ENCODE data around the gene USP7. TPM values are rescaled to one million over a fixed set of nuclear protein-coding genes. Genes with fewer than 3 reads are reported as not detected.
A peak's percentile ranks its signal among the peaks of the same experiment; 100 is the strongest.

USP7 gene
- total and polyA plus RNA-seq, 3 experiments from 2014 or later, result 12.6 to 192 (median 189) TPM

DNA sequence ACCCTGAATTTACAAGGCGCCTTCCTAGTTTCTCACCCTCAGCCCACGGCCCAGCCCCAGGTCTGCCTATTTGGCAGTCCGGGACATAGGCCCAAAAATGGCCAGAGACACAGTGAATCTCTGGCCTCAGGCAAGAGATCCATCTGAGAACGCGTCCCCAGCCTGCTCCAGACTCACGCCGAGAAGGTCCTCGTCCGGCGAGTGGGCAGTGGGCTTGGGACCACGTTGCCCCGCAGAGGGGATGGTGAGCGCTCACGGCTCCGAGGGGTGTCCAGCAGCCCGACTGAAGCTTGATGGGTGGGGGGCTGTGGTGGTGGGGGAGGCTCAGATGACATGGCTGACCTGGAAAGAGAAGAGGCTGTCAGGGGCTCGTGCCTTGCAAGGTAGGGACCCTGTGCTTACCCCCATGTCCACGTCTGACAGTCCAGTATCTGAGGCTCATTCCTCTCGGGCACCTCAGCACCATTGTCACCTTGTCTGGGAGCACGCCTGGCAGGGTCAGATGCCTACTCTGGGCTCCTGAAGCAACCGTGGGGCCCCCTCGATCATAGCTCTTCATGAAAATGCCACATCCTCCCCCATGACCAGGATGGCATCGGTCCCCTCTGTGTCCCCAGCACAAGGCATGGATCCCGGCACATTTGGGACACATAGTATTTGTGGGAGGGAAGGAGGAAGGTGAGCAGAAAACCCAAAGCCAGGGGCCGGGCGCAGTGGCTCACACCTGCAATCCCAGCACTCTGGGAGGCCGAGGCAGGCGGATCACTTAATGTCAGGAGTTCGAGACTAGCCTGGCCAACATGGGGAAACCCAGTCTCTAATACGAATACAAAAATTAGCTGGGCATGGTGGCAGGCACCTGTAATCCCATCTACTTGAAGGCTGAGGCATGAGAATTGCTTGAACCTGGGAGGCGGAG lies 104.5 kb downstream of the USP7 start:
- H3K36me3 Mint-ChIP-seq, result peaks cover 0 to 47% (median 7%) of the 10 kb centered on the region in 3 donors
- H3K27ac Mint-ChIP-seq, result peak overlapping the region in 3 of 8 donors; percentile 3 to 50 (median 46)
- CTCF ChIA-PET, result interaction anchor here (1.3 to 1.6 kb wide), 3 partner anchors 9 to 21 kb away, joined by 4 to 9 read pairs (median 4); partner anchors contain the start of gene CARHSP1

DNA sequence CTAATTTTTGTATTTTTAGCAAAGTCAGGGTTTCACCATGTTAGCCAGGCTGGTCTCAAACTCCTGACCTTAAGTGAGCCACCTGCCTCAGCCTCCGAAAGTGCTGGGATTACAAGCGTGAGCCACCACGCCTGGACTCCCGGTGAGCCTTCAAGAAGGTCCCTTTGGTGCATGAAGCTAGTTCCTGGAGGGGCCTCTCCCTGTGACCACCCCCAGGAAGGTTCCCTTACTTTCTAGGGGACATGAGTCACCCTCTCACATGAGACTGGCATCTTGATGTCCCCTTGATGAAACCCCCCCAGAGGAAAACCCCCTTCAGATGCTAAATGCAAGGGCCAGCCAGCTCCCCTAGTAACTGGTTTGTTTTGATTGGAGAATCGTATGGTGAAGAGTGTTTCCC lies 107.7 kb downstream of the USP7 start:
- H3K27me3 ChIP-seq (ENCODE audit: insufficient read depth, low read length, poor library complexity, severe bottlenecking), result no peaks in the 10 kb centered on the region
- no peaks in the 10 kb centered on the region for H3K4me1 ChIP-seq (ENCODE audit: insufficient read depth, low read length)
- no peaks in the 10 kb centered on the region for H3K36me3 ChIP-seq (ENCODE audit: insufficient read depth, low read length)
- POLR2A ChIA-PET, result interaction anchor here (1.3 kb wide), 1 partner anchor 13 kb away, joined by 4 read pairs; the partner anchor contains the start of gene CARHSP1
- CTCF ChIA-PET, result interaction anchor here (1.4 kb wide), 2 partner anchors 13 to 24 kb away, joined by 3 to 5 read pairs; partner anchors contain the start of gene CARHSP1
- H3K9me3 ChIP-seq (ENCODE audit: low read length), result no peaks in the 10 kb centered on the region
- Mint-ChIP-seq H3K9me3 (no peaks in the 10 kb centered on the region), H3K4me3 (no peak overlapping the region), H3K27me3 (no peaks in the 10 kb centered on the region), H3K4me1 (peaks cover 13 to 41% (median 27%) of the 10 kb centered on the region in 3 donors), H3K36me3 (peaks cover 0 to 66% (median 7%) of the 10 kb centered on the region in 3 donors), H3K27ac (peak overlapping the region in 6 of 8 donors; percentile 17 to 85 (median 62))
- H3K4me3 ChIP-seq (ENCODE audit: low read length), result no peak overlapping the region
- DNase-seq, result no peak
- no peak overlapping the region for H3K27ac ChIP-seq (ENCODE audit: low read depth, low read length)

More for the DNA sequence above, 104.5 kb downstream of the USP7 start:
- no peak for DNase-seq
- Mint-ChIP-seq H3K4me1 (peaks cover 23 to 44% (median 28%) of the 10 kb centered on the region in 3 donors), H3K27me3 (no peaks in the 10 kb centered on the region), H3K9me3 (no peaks in the 10 kb centered on the region), H3K4me3 (no peak overlapping the region)
- POLR2A ChIA-PET, result no interaction called here
- Histone ChIP-seq H3K36me3 (ENCODE audit: insufficient read depth, low read length) (peaks cover 4% of the 10 kb centered on the region), H3K4me3 (ENCODE audit: low read length) (no peak overlapping the region), H3K27ac (ENCODE audit: low read depth, low read length) (no peak overlapping the region), H3K9me3 (ENCODE audit: low read length) (no peaks in the 10 kb centered on the region), H3K27me3 (ENCODE audit: insufficient read depth, low read length, poor library complexity, severe bottlenecking) (no peaks in the 10 kb centered on the region), H3K4me1 (ENCODE audit: insufficient read depth, low read length) (peaks cover 4% of the 10 kb centered on the region)

DNA sequence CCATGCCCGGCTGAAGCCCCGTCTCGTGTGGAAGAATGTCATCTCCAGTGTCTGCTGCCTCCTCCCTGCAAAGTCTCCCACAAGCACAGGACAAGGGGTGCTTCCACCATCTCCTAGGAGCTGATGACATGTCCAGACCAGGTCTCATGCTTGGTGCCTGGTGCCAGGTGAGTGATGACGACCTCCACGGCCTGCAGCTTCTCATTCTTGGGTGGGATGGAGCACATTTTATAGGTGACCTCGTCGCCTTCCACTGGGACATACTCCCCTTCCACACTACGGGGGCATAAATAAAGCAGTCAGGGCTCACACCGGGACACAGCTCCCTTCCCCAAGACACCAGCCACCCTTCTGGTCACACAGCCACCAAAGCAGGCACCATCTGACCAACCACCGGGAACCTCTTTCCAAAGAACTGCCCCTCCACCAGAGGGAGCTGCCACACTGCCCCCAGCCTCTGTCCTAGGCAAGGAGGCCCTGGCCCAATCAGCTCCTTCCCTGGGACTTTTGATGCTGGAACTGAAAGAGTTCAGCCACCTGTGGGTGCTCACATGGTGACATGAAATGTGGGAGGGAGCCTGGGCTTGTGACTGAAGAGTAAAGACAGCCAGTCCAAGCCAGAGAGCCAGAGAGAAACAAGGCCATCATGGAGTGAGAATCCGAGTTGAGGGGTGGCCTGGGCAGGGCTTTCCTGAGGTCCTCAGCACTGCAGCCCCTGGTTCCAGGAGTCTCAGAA lies 108.5 kb downstream of the USP7 start:
- H3K27me3 Mint-ChIP-seq, result peaks cover 0 to 1% of the 10 kb centered on the region in 2 donors
- no peak overlapping the region for H3K4me3 ChIP-seq (ENCODE audit: low read length)
- POLR2A ChIA-PET, result interaction anchor here (0.9 kb wide), 1 partner anchor 14 kb away, joined by 4 read pairs; the partner anchor contains the start of gene CARHSP1

DNA sequence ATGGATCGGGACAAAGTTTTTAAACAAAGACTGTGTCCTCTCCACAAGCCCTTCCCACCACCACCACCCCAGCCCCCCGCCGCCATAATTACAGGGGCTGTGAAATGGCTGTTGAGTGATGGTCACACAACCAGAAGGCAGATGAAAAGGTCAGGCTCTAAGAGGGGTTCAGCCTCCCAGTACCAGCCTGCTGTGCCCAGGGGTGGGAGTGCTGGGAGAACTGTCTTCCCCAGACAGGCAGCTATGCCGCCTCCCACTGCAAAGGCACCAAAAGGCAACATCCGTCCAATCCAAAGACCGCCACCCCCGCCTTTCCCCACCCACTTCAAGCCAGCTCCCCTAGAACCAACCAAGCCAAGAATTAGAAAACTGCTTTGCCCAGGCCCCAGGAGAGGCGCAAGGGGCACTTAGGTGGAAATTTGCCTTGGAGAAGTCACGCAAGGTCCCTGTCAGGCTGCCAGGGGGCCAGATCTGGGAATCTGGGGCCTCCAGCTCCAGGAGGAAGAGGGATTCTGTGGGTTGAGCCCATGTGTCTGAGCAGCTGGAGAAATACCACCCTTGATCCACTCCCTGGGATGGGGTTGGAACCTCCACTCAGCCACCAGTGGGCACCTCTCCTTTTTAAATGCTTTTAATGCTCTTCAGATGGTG lies 109.3 kb downstream of the USP7 start:
- peak in 1 of 5 donors; percentile 11 for DNase-seq

More for the DNA sequence above, 108.5 kb downstream of the USP7 start:
- H3K27ac ChIP-seq (ENCODE audit: low read depth, low read length), result no peak overlapping the region
- H3K9me3 ChIP-seq (ENCODE audit: low read length), result no peaks in the 10 kb centered on the region
- CTCF ChIA-PET, result interaction anchor here (1.4 to 1.7 kb wide), 3 partner anchors 14 to 25 kb away, joined by 3 to 6 read pairs (median 5); partner anchors contain the start of gene CARHSP1
- DNase-seq, result no peak
- H3K27ac Mint-ChIP-seq, result peak overlapping the region in 3 of 8 donors; percentile 65 to 75 (median 72)
- H3K36me3 Mint-ChIP-seq, result peaks cover 0 to 72% (median 7%) of the 10 kb centered on the region in 3 donors
- H3K9me3 Mint-ChIP-seq, result no peaks in the 10 kb centered on the region
- no peaks in the 10 kb centered on the region for H3K27me3 ChIP-seq (ENCODE audit: insufficient read depth, low read length, poor library complexity, severe bottlenecking)
- peaks cover 20 to 48% (median 33%) of the 10 kb centered on the region in 3 donors for H3K4me1 Mint-ChIP-seq
- peak overlapping the region in 1 of 7 donors; percentile 26 for H3K4me3 Mint-ChIP-seq
- H3K36me3 ChIP-seq (ENCODE audit: insufficient read depth, low read length), result no peaks in the 10 kb centered on the region
- H3K4me1 ChIP-seq (ENCODE audit: insufficient read depth, low read length), result no peaks in the 10 kb centered on the region

DNA sequence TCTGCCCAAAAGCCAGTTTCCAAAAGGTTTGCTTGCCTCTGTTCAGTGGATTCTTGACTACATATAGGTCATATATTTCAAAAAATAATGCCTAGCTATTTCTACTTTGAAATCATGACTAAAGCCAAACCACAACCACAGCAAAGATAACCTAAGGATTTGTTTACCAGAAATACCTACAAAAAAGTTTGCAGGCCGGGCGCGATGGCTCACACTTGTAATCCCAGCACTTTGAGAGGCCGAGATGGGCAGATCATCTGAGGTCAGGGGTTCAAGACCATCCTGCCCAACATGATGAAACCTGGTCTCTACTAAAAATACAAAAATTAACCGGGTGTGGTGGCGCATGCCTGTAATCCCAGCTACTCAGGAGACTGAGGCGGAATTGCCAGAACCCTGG lies 110.1 kb downstream of the USP7 start:
- Histone ChIP-seq H3K4me1 (ENCODE audit: insufficient read depth, low read length) (no peaks in the 10 kb centered on the region), H3K4me3 (ENCODE audit: low read length) (no peak overlapping the region), H3K9me3 (ENCODE audit: low read length) (no peaks in the 10 kb centered on the region), H3K27ac (ENCODE audit: low read depth, low read length) (no peak overlapping the region), H3K27me3 (ENCODE audit: insufficient read depth, low read length, poor library complexity, severe bottlenecking) (no peaks in the 10 kb centered on the region), H3K36me3 (ENCODE audit: insufficient read depth, low read length) (no peaks in the 10 kb centered on the region)
- Mint-ChIP-seq H3K27me3 (peaks cover 0 to 1% of the 10 kb centered on the region in 2 donors), H3K9me3 (no peaks in the 10 kb centered on the region), H3K27ac (peak overlapping the region in 4 of 8 donors; percentile 32 to 68 (median 48)), H3K36me3 (peaks cover 0 to 78% (median 10%) of the 10 kb centered on the region in 3 donors), H3K4me3 (no peak overlapping the region), H3K4me1 (peaks cover 23 to 46% (median 34%) of the 10 kb centered on the region in 3 donors)
- no peak for DNase-seq
- ChIA-PET POLR2A (no interaction called here), CTCF (interaction anchor here (1.5 to 1.7 kb wide), 2 partner anchors 23 to 27 kb away, joined by 3 to 6 read pairs; no protein-coding TSS in a partner anchor)

More for the DNA sequence above, 109.3 kb downstream of the USP7 start:
- Mint-ChIP-seq H3K27ac (peak overlapping the region in 3 of 8 donors; percentile 58 to 91 (median 75)), H3K4me1 (peaks cover 20 to 49% (median 34%) of the 10 kb centered on the region in 3 donors), H3K4me3 (no peak overlapping the region), H3K27me3 (peaks cover 0 to 1% of the 10 kb centered on the region in 2 donors), H3K9me3 (no peaks in the 10 kb centered on the region), H3K36me3 (peaks cover 0 to 78% (median 10%) of the 10 kb centered on the region in 3 donors)
- H3K9me3 ChIP-seq (ENCODE audit: low read length), result no peaks in the 10 kb centered on the region
- H3K36me3 ChIP-seq (ENCODE audit: insufficient read depth, low read length), result no peaks in the 10 kb centered on the region
- H3K4me3 ChIP-seq (ENCODE audit: low read length), result no peak overlapping the region
- H3K27ac ChIP-seq (ENCODE audit: low read depth, low read length), result no peak overlapping the region
- H3K27me3 ChIP-seq (ENCODE audit: insufficient read depth, low read length, poor library complexity, severe bottlenecking), result no peaks in the 10 kb centered on the region
- ChIA-PET CTCF (interaction anchor here (1.4 to 1.7 kb wide), 2 partner anchors 14 to 26 kb away, joined by 3 to 6 read pairs; partner anchors contain the start of gene CARHSP1), POLR2A (interaction anchor here (0.9 kb wide), 1 partner anchor 15 kb away, joined by 4 read pairs; the partner anchor contains the start of gene CARHSP1)
- no peaks in the 10 kb centered on the region for H3K4me1 ChIP-seq (ENCODE audit: insufficient read depth, low read length)

DNA sequence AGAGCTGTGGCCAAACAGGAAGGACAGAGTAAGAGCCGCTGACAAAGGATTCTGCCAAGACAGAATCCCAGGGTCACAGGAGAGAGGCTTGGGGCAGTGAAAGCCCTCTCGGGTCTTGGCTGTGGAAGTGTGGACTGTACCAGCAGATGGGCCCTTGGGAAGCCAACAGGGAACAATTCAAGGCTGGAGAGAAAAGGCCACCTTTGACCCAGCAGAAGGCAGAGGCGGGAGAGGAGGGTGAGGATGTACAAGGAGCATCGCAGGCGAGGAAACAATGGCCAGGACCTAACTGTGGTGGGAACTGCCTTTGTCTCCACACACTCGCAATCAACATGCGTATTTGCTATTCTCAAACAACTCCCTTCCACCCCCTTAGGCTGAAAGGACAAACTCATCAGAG lies 110.6 kb downstream of the USP7 start:
- Mint-ChIP-seq H3K36me3 (peaks cover 0 to 79% (median 10%) of the 10 kb centered on the region in 3 donors), H3K27me3 (peaks cover 0 to 1% of the 10 kb centered on the region in 2 donors), H3K27ac (peak overlapping the region in 3 of 8 donors; percentile 27 to 37 (median 29)), H3K9me3 (no peaks in the 10 kb centered on the region), H3K4me3 (no peak overlapping the region), H3K4me1 (peaks cover 23 to 45% (median 34%) of the 10 kb centered on the region in 3 donors)
- CTCF ChIA-PET, result interaction anchor here (1.5 kb wide), 1 partner anchor 22 kb away, joined by 3 read pairs; no protein-coding TSS in a partner anchor
- no peaks in the 10 kb centered on the region for H3K36me3 ChIP-seq (ENCODE audit: insufficient read depth, low read length)
- POLR2A ChIA-PET, result no interaction called here
- no peak overlapping the region for H3K27ac ChIP-seq (ENCODE audit: low read depth, low read length)
- H3K9me3 ChIP-seq (ENCODE audit: low read length), result no peaks in the 10 kb centered on the region
- DNase-seq, result peak in 1 of 5 donors; percentile 10
- H3K4me3 ChIP-seq (ENCODE audit: low read length), result no peak overlapping the region
- H3K27me3 ChIP-seq (ENCODE audit: insufficient read depth, low read length, poor library complexity, severe bottlenecking), result no peaks in the 10 kb centered on the region
- no peaks in the 10 kb centered on the region for H3K4me1 ChIP-seq (ENCODE audit: insufficient read depth, low read length)

DNA sequence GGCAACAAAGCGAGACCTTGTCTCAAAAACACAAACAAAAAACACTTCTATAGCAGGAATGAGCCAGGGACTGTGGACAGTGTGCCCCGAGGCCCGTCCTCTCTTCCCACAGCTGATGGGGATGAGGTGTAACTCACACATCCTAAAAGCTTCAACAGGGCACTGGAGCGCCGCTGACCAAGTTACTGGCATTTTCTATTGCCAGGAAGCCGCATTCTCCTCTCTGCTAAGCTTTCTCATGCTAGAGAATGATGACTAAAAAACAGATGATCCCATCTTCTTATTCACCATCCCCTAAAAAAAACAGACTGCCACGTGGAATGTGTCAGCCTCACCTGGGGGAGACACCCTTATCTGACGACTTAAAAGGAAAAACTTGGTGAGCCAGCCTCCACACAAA lies 111.2 kb downstream of the USP7 start:
- peaks cover 0 to 81% (median 8%) of the 10 kb centered on the region in 3 donors for H3K36me3 Mint-ChIP-seq
- H3K27me3 Mint-ChIP-seq, result peaks cover 0 to 1% of the 10 kb centered on the region in 2 donors
- no peak overlapping the region for H3K4me3 Mint-ChIP-seq
- H3K9me3 Mint-ChIP-seq, result no peaks in the 10 kb centered on the region
- peaks cover 19 to 42% (median 32%) of the 10 kb centered on the region in 3 donors for H3K4me1 Mint-ChIP-seq
- Histone ChIP-seq H3K4me3 (ENCODE audit: low read length) (no peak overlapping the region), H3K36me3 (ENCODE audit: insufficient read depth, low read length) (no peaks in the 10 kb centered on the region), H3K27me3 (ENCODE audit: insufficient read depth, low read length, poor library complexity, severe bottlenecking) (no peaks in the 10 kb centered on the region), H3K4me1 (ENCODE audit: insufficient read depth, low read length) (no peaks in the 10 kb centered on the region), H3K27ac (ENCODE audit: low read depth, low read length) (no peak overlapping the region), H3K9me3 (ENCODE audit: low read length) (no peaks in the 10 kb centered on the region)
- CTCF ChIA-PET, result interaction anchor here (1.5 kb wide), 1 partner anchor 22 kb away, joined by 3 read pairs; no protein-coding TSS in a partner anchor
- POLR2A ChIA-PET, result no interaction called here
- no peak for DNase-seq
- peak overlapping the region in 2 of 8 donors; percentile 18 to 73 for H3K27ac Mint-ChIP-seq

All from CD8-positive, alpha-beta memory T cell (primary cell).